ENCODE results near the gene TMEM18. TPM values are rescaled to one million over a fixed set of nuclear protein-coding genes. Genes with fewer than 3 reads are reported as not detected.

Gene TMEM18
- total RNA-seq, 2 experiments from 2014 or later, result 22.4 to 25.1 TPM

GRCh38 chr2:656676-657075 is 20.5 kb downstream of the TMEM18 start:
- no peak overlapping the region for H3K4me3 Mint-ChIP-seq

GRCh38 chr2:655626-656025 is 21.6 kb downstream of the TMEM18 start:
- Mint-ChIP-seq H3K27ac (no peak overlapping the region), H3K4me3 (no peak overlapping the region)
- CTCF ChIA-PET, result no interaction called here

More at GRCh38 chr2:656676-657075, 20.5 kb downstream of the TMEM18 start:
- no peak for DNase-seq
- Mint-ChIP-seq H3K9me3 (no peaks in the 10 kb centered on the region), H3K27ac (no peak overlapping the region), H3K27me3 (ENCODE audit: low read depth) (no peaks in the 10 kb centered on the region), H3K36me3 (ENCODE audit: low read depth) (no peaks in the 10 kb centered on the region), H3K4me1 (ENCODE audit: low read depth) (peaks cover 27% of the 10 kb centered on the region)
- intact Hi-C loops (cut with micrococcal nuclease), result no loop called here
- CTCF ChIA-PET, result interaction anchor here (0.6 to 0.7 kb wide), 2 partner anchors 11 to 176 kb away, joined by 3 to 4 read pairs; no protein-coding TSS in a partner anchor

GRCh38 chr2:654896-655295 is 22.3 kb downstream of the TMEM18 start:
- H3K27ac Mint-ChIP-seq, result no peak overlapping the region
- H3K9me3 Mint-ChIP-seq, result no peaks in the 10 kb centered on the region
- H3K36me3 Mint-ChIP-seq (ENCODE audit: low read depth), result no peaks in the 10 kb centered on the region
- intact Hi-C loops (cut with micrococcal nuclease), result no loop called here
- DNase-seq, result no peak
- no peak overlapping the region for H3K4me3 Mint-ChIP-seq
- H3K4me1 Mint-ChIP-seq (ENCODE audit: low read depth), result peaks cover 22% of the 10 kb centered on the region
- H3K27me3 Mint-ChIP-seq (ENCODE audit: low read depth), result no peaks in the 10 kb centered on the region
- CTCF ChIA-PET, result no interaction called here

More at GRCh38 chr2:655626-656025, 21.6 kb downstream of the TMEM18 start:
- no peaks in the 10 kb centered on the region for H3K9me3 Mint-ChIP-seq
- H3K4me1 Mint-ChIP-seq (ENCODE audit: low read depth), result peaks cover 22% of the 10 kb centered on the region
- no peak for DNase-seq
- no peaks in the 10 kb centered on the region for H3K36me3 Mint-ChIP-seq (ENCODE audit: low read depth)
- intact Hi-C loops (cut with micrococcal nuclease), result no loop called here
- no peaks in the 10 kb centered on the region for H3K27me3 Mint-ChIP-seq (ENCODE audit: low read depth)

DNA sequence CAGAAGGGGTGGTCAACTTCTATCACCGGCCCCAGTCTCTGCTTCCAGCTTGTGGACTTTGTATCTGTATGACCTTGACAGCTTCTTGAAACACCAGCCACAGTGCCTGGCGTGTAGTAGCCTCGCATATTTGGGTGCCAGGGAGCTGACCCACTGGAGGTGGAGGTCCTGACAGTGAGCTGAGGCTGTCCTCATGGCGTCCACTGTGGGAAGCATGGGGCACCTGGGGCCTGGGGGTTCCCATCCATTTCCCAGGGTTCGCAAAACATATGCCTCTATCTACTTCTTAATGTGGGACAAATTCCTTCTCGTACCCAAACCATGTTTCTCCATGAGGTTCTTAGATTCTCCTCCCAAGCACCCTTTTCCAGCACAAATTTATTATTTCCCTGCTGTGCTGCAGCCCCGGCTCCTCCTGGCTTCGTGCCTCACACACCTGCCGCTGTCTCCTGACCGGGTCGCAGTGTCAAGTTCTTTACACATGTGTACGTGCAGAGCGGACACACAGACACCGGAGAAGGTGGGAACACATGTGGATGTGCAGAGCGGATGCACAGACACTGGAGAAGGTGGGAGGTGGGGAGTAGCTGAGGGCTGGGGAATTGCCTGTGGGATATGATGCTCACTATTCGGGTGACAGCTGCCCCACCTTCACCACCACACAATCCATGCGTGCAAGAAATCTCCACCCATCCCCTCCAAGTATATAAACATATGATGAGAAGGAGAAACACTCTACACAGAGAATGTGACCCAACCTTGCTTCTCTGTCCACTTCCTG is 23.4 kb downstream of the TMEM18 start:
- intact Hi-C loops (cut with micrococcal nuclease), result no loop called here
- Mint-ChIP-seq H3K27ac (no peak overlapping the region), H3K4me1 (ENCODE audit: low read depth) (peaks cover 22% of the 10 kb centered on the region), H3K9me3 (no peaks in the 10 kb centered on the region), H3K27me3 (ENCODE audit: low read depth) (no peaks in the 10 kb centered on the region), H3K4me3 (no peak overlapping the region), H3K36me3 (ENCODE audit: low read depth) (no peaks in the 10 kb centered on the region)
- CTCF ChIA-PET, result no interaction called here
- no peak for DNase-seq

GRCh38 chr2:652881-653480 is 24.2 kb downstream of the TMEM18 start:
- Mint-ChIP-seq H3K4me1 (ENCODE audit: low read depth) (peaks cover 22% of the 10 kb centered on the region), H3K27me3 (ENCODE audit: low read depth) (no peaks in the 10 kb centered on the region), H3K9me3 (no peaks in the 10 kb centered on the region), H3K4me3 (no peak overlapping the region), H3K27ac (no peak overlapping the region), H3K36me3 (ENCODE audit: low read depth) (no peaks in the 10 kb centered on the region)
- intact Hi-C loops (cut with micrococcal nuclease), result no loop called here
- DNase-seq, result no peak
- CTCF ChIA-PET, result no interaction called here

DNA sequence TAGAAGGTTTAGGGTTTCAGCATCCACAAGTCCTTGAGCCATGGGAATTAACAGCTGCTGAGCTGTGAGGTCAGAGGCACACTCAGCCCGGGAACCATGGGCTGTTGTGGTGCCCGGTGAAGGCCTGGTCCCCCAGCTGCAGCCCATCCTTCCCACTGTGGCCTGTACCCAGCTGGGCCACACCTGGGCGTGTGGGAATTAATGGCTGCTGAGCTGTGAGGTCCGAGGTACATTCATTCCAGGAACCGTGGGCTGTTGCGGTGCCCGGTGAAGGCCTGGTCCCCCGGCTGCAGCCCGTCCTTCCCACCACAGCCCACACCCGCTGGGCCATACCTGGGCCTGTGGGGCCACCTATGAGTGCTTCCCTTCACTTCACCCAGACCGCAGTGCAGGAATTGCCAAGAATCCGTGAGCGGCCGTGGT is 25.2 kb downstream of the TMEM18 start:
- Mint-ChIP-seq H3K4me3 (no peak overlapping the region), H3K4me1 (ENCODE audit: low read depth) (peaks cover 22% of the 10 kb centered on the region), H3K27ac (no peak overlapping the region), H3K27me3 (ENCODE audit: low read depth) (no peaks in the 10 kb centered on the region), H3K36me3 (ENCODE audit: low read depth) (no peaks in the 10 kb centered on the region), H3K9me3 (no peaks in the 10 kb centered on the region)
- CTCF ChIA-PET, result no interaction called here
- no peak for DNase-seq
- intact Hi-C loops (cut with micrococcal nuclease), result no loop called here

DNA sequence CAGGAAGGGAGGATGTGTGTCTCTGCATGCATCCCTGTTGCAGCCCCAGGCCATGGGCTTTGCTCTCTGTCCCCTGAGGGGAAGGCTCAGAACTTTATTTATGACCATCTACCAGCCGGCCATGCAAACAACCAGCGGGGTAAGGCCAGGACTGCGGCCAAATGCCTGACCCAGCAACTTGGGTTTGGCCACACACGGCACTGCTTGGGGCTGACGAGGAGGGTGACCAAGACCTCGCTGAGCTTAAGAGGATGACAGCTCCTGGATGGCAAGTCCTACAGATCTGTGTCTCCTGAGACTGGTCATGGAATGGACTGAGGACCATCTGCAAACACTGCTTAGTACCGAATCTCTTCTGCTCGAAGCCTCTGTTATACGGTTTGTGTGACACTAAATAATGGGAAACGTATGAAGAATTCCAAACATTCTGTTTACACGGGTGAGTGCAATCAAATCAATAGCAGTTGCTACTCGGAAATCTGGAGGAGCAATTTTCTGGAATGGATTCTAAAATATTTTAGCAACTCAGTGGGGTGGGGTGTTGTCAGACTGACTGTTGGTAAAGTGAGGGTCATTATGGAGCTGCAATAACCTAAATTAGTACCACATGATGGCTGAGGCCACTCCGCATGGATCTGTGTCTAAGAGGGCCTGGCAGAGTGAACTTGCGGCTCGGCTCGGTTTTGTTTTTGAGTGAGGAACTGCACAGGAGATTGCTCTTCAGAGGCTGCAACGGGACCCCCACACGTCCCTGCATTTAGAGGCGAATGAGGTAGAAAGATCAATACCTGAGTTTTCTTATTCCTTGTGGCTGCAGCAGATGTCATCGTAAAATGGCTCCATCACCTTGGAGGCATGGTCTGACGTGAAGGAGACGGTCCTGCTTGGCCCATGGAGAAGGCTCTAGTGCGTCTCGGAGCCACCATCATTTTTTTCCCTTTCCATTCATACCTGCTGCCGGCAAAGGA is 26.6 kb downstream of the TMEM18 start:
- no peaks in the 10 kb centered on the region for H3K9me3 Mint-ChIP-seq
- CTCF ChIA-PET, result interaction anchor here (1.8 to 2.5 kb wide), 2 partner anchors 12 to 14 kb away, joined by 4 to 5 read pairs; no protein-coding TSS in a partner anchor
- no peak overlapping the region for H3K27ac Mint-ChIP-seq
- H3K27me3 Mint-ChIP-seq (ENCODE audit: low read depth), result no peaks in the 10 kb centered on the region
- H3K4me1 Mint-ChIP-seq (ENCODE audit: low read depth), result peaks cover 10% of the 10 kb centered on the region
- no peaks in the 10 kb centered on the region for H3K36me3 Mint-ChIP-seq (ENCODE audit: low read depth)
- DNase-seq, result no peak
- no peak overlapping the region for H3K4me3 Mint-ChIP-seq
- intact Hi-C loops (cut with micrococcal nuclease), result no loop called here

- no peak for DNase-seq
- no peaks in the 10 kb centered on the region for H3K9me3 Mint-ChIP-seq
- H3K27me3 Mint-ChIP-seq (ENCODE audit: low read depth), result no peaks in the 10 kb centered on the region
- no peak overlapping the region for H3K27ac Mint-ChIP-seq
- no peaks in the 10 kb centered on the region for H3K36me3 Mint-ChIP-seq (ENCODE audit: low read depth)
- intact Hi-C loops (cut with micrococcal nuclease), result no loop called here
- CTCF ChIA-PET, result interaction anchor here (1.8 to 2.5 kb wide), 2 partner anchors 13 kb away, joined by 4 to 5 read pairs; no protein-coding TSS in a partner anchor
- peaks cover 3% of the 10 kb centered on the region for H3K4me1 Mint-ChIP-seq (ENCODE audit: low read depth)
- H3K4me3 Mint-ChIP-seq, result no peak overlapping the region
Measured at GRCh38 chr2:649426-650342, 27.5 kb downstream of the TMEM18 start.

DNA sequence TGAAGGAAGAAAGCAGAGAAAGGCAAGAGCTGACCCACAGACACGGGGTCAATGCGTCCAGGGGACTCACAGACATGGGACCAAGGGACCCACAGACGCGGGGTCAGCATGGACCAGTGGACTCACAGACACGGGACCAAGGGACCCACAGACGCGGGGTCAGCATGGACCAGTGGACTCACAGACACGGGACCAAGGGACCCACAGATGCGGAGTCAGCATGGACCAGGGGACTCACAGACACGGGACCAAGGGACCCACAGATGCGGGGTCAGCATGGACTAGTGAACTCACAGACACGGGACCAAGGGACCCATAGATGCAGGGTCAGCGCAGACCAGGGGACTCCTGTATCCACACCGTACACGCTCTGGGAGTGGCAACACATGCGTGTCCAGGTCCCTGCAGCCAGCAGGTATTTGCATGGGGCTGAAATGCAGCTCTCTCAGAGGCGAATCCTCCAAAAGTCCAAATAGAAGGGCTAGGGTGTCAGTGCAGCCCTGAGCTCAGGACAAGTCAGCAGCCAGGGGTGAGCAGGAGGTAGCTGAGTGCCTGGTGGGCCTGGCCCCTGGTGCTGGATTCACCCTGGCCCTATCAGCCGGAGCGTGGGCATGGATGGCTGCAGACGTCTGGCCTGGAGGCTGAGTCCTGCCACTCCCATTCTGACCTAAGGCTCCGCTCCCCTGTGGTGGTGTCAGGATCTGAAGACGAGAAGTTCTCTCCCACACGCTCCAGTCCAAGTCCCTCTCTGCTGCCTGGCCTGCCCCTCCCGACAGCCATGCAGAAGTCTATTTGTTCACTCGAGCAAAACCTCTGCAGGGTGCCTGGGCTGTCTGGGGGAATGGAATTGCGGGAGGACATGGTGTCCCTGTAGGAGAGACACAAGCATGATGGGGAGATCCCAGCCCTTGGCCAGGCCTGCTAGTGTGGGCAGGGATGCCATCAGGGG is 28.5 kb downstream of the TMEM18 start:
- no peak for DNase-seq
- Mint-ChIP-seq H3K4me1 (ENCODE audit: low read depth) (peaks cover 3% of the 10 kb centered on the region), H3K27ac (no peak overlapping the region), H3K27me3 (ENCODE audit: low read depth) (no peaks in the 10 kb centered on the region), H3K4me3 (no peak overlapping the region), H3K36me3 (ENCODE audit: low read depth) (no peaks in the 10 kb centered on the region), H3K9me3 (no peaks in the 10 kb centered on the region)
- intact Hi-C loops (cut with micrococcal nuclease), result no loop called here
- CTCF ChIA-PET, result interaction anchor here (2.5 kb wide), 1 partner anchor 14 kb away, joined by 5 read pairs; no protein-coding TSS in a partner anchor

DNA sequence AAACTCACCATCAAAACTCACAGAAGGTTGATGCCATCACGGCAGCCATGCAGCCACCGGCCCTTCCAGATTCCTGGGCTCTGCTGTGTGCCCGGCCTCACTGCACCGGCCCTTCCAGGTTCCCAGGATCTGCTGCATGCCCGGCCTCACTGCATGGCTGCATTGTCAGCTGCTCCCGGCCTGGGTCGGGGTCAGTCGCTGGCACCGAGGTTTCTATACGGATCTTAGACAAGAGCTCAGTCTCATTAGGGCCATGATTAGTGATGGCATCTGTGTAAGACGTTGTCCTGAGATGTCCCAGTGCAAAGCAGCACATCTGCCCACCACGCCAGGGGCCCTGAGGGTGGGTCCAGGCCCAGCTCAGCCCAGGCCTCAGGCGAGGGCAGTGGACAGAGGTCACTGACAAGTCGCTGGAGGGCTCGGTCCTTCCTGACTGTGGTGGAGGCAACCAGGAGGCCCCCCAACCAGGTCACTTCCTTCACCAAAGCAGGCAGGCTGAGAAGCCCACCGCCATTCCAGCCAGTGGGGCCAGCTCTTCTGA is 29.4 kb downstream of the TMEM18 start:
- no peak overlapping the region for H3K4me3 Mint-ChIP-seq
- intact Hi-C loops (cut with micrococcal nuclease), result no loop called here
- H3K9me3 Mint-ChIP-seq, result no peaks in the 10 kb centered on the region
- H3K4me1 Mint-ChIP-seq (ENCODE audit: low read depth), result peaks cover 2% of the 10 kb centered on the region
- no peaks in the 10 kb centered on the region for H3K36me3 Mint-ChIP-seq (ENCODE audit: low read depth)
- no peak for DNase-seq
- H3K27me3 Mint-ChIP-seq (ENCODE audit: low read depth), result no peaks in the 10 kb centered on the region
- CTCF ChIA-PET, result no interaction called here
- no peak overlapping the region for H3K27ac Mint-ChIP-seq

Measured in activated naive CD4-positive, alpha-beta T cell treated with anti-CD3 and anti-CD28 coated beads for 36 hours (primary cell).